NCI-H82 treated with DMSO at 0.1 percent for 48 hours (cell line): ENCODE results near the gene TRMT5.

ENCODE experiments used
- DNase-seq: peaks from one replicate; lab custom pipeline; 2025; ENCODE audit not compliant: unreplicated experiment; lab: John Stamatoyannopoulos, UW

Gene TRMT5

GRCh38 chr14:60965402-60965801 lies 15.5 kb downstream of the TRMT5 start:
- no peak for DNase-seq

- DNase-seq: no peak
Observed at GRCh38 chr14:60964904-60965303, 16.0 kb downstream of the TRMT5 start.

- DNase-seq: no peak
Observed at GRCh38 chr14:60963761-60964160, 17.1 kb downstream of the TRMT5 start.

- no peak for DNase-seq
Observed at GRCh38 chr14:60958146-60958545, 22.7 kb downstream of the TRMT5 start.

- no peak for DNase-seq
Observed at GRCh38 chr14:60956632-60957031, 24.2 kb downstream of the TRMT5 start.

GRCh38 chr14:60956202-60956601 lies 24.7 kb downstream of the TRMT5 start:
- DNase-seq: no peak

GRCh38 chr14:60951776-60952435 lies 29.0 kb downstream of the TRMT5 start:
- DNase-seq: no peak

- no peak for DNase-seq
Observed at GRCh38 chr14:60946773-60947172, 34.1 kb downstream of the TRMT5 start.

- no peak for DNase-seq
Observed at GRCh38 chr14:60945984-60946383, 34.9 kb downstream of the TRMT5 start.

- DNase-seq: no peak
Observed at GRCh38 chr14:60944204-60944603, 36.7 kb downstream of the TRMT5 start.

- no peak for DNase-seq
Observed at GRCh38 chr14:60943637-60944032, 37.2 kb downstream of the TRMT5 start.

- no peak for DNase-seq
Observed at GRCh38 chr14:60935319-60935718, 45.6 kb downstream of the TRMT5 start.

- DNase-seq: no peak
Observed at GRCh38 chr14:60933920-60934655, 46.8 kb downstream of the TRMT5 start.

GRCh38 chr14:60931218-60931617 lies 49.7 kb downstream of the TRMT5 start:
- DNase-seq: no peak

GRCh38 chr14:60926002-60926401 lies 54.9 kb downstream of the TRMT5 start:
- no peak for DNase-seq

- no peak for DNase-seq
Observed at GRCh38 chr14:60925286-60925685, 55.6 kb downstream of the TRMT5 start.

GRCh38 chr14:60922050-60922449 lies 58.8 kb downstream of the TRMT5 start:
- no peak for DNase-seq
